GM19395 (cell line): Measurements from ENCODE around the gene SORBS2.

Experiments used
- ATAC-seq: cut with Tn5 transposase; IDR thresholded peaks from one replicate; pipeline ENCODE4 v1.9.1; 2021; ENCODE audit warnings: mild to moderate bottlenecking, moderate library complexity; ENCODE audit not compliant: unreplicated experiment

The SORBS2 gene

GRCh38 chr4:185836241-185837084 lies 24.5 kb upstream of the SORBS2 start:
- ATAC-seq = no peak

GRCh38 chr4:185835814-185836213 lies 23.8 kb upstream of the SORBS2 start:
- ATAC-seq = no peak

- no peak for ATAC-seq
Measured at GRCh38 chr4:185835336-185835735, 23.3 kb upstream of the SORBS2 start.

GRCh38 chr4:185834778-185835177 lies 22.8 kb upstream of the SORBS2 start:
- ATAC-seq = no peak

- no peak for ATAC-seq
Measured at GRCh38 chr4:185834088-185834487, 22.1 kb upstream of the SORBS2 start.

- no peak for ATAC-seq
Measured at GRCh38 chr4:185833055-185833598, 21.1 kb upstream of the SORBS2 start.

- no peak for ATAC-seq
Measured at GRCh38 chr4:185831125-185831815, 19.3 kb upstream of the SORBS2 start.

- ATAC-seq = no peak
Measured at GRCh38 chr4:185830263-185830994, 18.4 kb upstream of the SORBS2 start.

GRCh38 chr4:185826381-185826780 lies 14.4 kb upstream of the SORBS2 start:
- ATAC-seq = no peak

GRCh38 chr4:185825737-185826136 lies 13.7 kb upstream of the SORBS2 start:
- no peak for ATAC-seq

GRCh38 chr4:185822791-185823190 lies 10.8 kb upstream of the SORBS2 start:
- no peak for ATAC-seq

- no peak for ATAC-seq
Measured at GRCh38 chr4:185821029-185821419, 9.0 kb upstream of the SORBS2 start.

- no peak for ATAC-seq
Measured at GRCh38 chr4:185820146-185821028, 8.4 kb upstream of the SORBS2 start.

- ATAC-seq = no peak
Measured at GRCh38 chr4:185819144-185819543, 7.2 kb upstream of the SORBS2 start.

- no peak for ATAC-seq
Measured at GRCh38 chr4:185817403-185817818, 5.4 kb upstream of the SORBS2 start.

- ATAC-seq = no peak
Measured at GRCh38 chr4:185813133-185813532, 1.1 kb upstream of the SORBS2 start.

- no peak for ATAC-seq
Measured at GRCh38 chr4:185810746-185811508, 1.1 kb downstream of the SORBS2 start.

GRCh38 chr4:185809533-185810071 lies 2.4 kb downstream of the SORBS2 start:
- ATAC-seq = no peak

GRCh38 chr4:185809121-185809520 lies 2.9 kb downstream of the SORBS2 start:
- ATAC-seq = no peak
